ENCODE data around the gene CNOT11.

DNA sequence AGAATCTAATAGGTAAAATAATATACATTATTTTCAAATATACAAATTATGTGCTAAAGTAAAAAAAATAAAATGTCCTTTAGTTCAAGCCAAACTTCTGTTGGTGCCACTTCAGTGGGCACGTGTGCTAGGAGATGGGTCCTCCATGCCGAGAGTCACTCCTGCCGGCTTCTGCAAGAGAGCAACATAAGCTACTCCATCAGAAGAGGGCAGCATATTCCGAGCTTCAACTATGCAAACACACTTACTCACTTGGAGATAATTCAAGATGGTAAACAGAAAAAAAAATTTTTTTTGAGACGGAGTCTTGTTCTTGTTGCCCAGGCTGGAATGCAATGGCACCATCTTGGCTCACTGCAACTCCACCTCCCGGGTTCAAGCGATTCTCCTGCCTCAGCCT is 24.4 kb downstream of the CNOT11 start:
- TF ChIP-seq EZH2 (IDR thresholded peaks at IDR 0.05; ENCODE audit: borderline replicate concordance, low read length) (no peak), CTCF (IDR thresholded peaks at IDR 0.05; ENCODE audit: low read length) (no peak)
